ENCODE results near the gene CNMD. TPM values are rescaled to one million over a fixed set of nuclear protein-coding genes. Genes with fewer than 3 reads are reported as not detected.

CNMD gene
- polyA plus RNA-seq, 1 donor (not counting 4 experiments of a cell fraction or from before 2014, with no cell fraction given), result not detected

DNA sequence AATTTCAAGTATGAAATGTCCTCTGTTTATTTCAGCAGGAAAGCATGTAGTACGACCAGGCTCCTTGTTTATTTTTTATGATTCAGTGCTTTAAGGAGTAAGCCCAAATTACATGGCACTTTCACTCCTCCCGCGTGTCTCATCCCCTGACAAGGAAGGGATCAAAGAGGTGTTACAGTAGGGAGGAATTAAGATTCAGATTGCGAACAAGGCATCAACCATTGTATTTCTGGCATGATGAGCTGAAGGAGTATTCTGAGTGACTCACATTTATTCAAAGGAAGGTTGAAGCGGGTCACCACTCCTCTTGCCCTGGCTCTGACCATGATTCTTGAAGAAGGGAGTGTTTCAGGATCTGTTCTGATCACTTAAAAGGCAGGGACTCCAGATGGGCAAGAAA, 46.1 kb upstream of the CNMD start:
- H2AFZ ChIP-seq (ENCODE audit: control insufficient read depth, low read length), result no peak overlapping the region
- H3K9me3 ChIP-seq (ENCODE audit: control insufficient read depth, low read depth, low read length), result no peaks in the 10 kb centered on the region
- H3K4me3 ChIP-seq (ENCODE audit: control insufficient read depth in 2 of 3, extremely low read depth in 1 of 3, insufficient read depth in 2 of 3, low read depth in 1 of 3, low read length in 3 of 3), result no peak overlapping the region
- TF ChIP-seq, protein P1, sequence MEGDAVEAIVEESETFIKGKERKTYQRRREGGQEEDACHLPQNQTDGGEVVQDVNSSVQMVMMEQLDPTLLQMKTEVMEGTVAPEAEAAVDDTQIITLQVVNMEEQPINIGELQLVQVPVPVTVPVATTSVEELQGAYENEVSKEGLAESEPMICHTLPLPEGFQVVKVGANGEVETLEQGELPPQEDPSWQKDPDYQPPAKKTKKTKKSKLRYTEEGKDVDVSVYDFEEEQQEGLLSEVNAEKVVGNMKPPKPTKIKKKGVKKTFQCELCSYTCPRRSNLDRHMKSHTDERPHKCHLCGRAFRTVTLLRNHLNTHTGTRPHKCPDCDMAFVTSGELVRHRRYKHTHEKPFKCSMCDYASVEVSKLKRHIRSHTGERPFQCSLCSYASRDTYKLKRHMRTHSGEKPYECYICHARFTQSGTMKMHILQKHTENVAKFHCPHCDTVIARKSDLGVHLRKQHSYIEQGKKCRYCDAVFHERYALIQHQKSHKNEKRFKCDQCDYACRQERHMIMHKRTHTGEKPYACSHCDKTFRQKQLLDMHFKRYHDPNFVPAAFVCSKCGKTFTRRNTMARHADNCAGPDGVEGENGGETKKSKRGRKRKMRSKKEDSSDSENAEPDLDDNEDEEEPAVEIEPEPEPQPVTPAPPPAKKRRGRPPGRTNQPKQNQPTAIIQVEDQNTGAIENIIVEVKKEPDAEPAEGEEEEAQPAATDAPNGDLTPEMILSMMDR (optimal IDR thresholded peaks at IDR 0.05 in 1 of 3, IDR thresholded peaks at IDR 0.05 in 1 of 3, conservative IDR thresholded peaks at IDR 0.05 in 1 of 3; ENCODE audit: extremely low read depth in 1 of 3, insufficient read depth in 2 of 3, low read length in 3 of 3), result no peak
- no peak for TF ChIP-seq EZH2 (IDR thresholded peaks at IDR 0.05; ENCODE audit: low read length)
- H3K4me1 ChIP-seq (ENCODE audit: control insufficient read depth, extremely low read depth, insufficient read depth, low read length), result no peaks in the 10 kb centered on the region
- no peaks in the 10 kb centered on the region for H3K27me3 ChIP-seq (ENCODE audit: control insufficient read depth, extremely low read depth, insufficient read depth, low read length)
- H3K9ac ChIP-seq (ENCODE audit: control insufficient read depth, extremely low read depth, insufficient read depth, low read length), result no peak overlapping the region
- DNase-seq (ENCODE audit: low read depth, low spot score) (no peak), FAIRE-seq (no peak)
- H3K9me1 ChIP-seq (ENCODE audit: control insufficient read depth, extremely low read depth, insufficient read depth, low read length), result no peaks in the 10 kb centered on the region
- dilution Hi-C loops (cut with MboI; ENCODE audit: extremely low pct_ligation_motif_present, low sequenced_read_pairs), result no loop called here
- no peak overlapping the region for H3K4me2 ChIP-seq (ENCODE audit: control insufficient read depth, extremely low read depth, insufficient read depth, low read depth, low read length)
- H4K20me1 ChIP-seq (ENCODE audit: control insufficient read depth, extremely low read depth, insufficient read depth, low read length), result no peaks in the 10 kb centered on the region
- H3K79me2 ChIP-seq (ENCODE audit: control insufficient read depth, insufficient read depth, low read length), result no peaks in the 10 kb centered on the region
- H3K36me3 ChIP-seq (ENCODE audit: control insufficient read depth in 2 of 2, extremely low read depth in 1 of 2, insufficient read depth in 2 of 2, low read length in 2 of 2), result no peaks in the 10 kb centered on the region
- H3K27ac ChIP-seq (ENCODE audit: control insufficient read depth, insufficient read depth, low read length), result no peak overlapping the region

- no peaks in the 10 kb centered on the region for H3K27me3 ChIP-seq (ENCODE audit: control insufficient read depth, extremely low read depth, insufficient read depth, low read length)
- no peak for FAIRE-seq
- TF ChIP-seq, protein P1 (optimal IDR thresholded peaks at IDR 0.05 in 1 of 3, IDR thresholded peaks at IDR 0.05 in 1 of 3, conservative IDR thresholded peaks at IDR 0.05 in 1 of 3; ENCODE audit: extremely low read depth in 1 of 3, insufficient read depth in 2 of 3, low read length in 3 of 3), result no peak
Observed at GRCh38 chr13:52784591-52785340, 45.1 kb upstream of the CNMD start.

More at GRCh38 chr13:52784591-52785340, 45.1 kb upstream of the CNMD start:
- Histone ChIP-seq H3K9ac (ENCODE audit: control insufficient read depth, extremely low read depth, insufficient read depth, low read length) (no peak overlapping the region), H3K9me1 (ENCODE audit: control insufficient read depth, extremely low read depth, insufficient read depth, low read length) (no peaks in the 10 kb centered on the region), H3K4me1 (ENCODE audit: control insufficient read depth, extremely low read depth, insufficient read depth, low read length) (no peaks in the 10 kb centered on the region), H3K36me3 (ENCODE audit: control insufficient read depth in 2 of 2, extremely low read depth in 1 of 2, insufficient read depth in 2 of 2, low read length in 2 of 2) (no peaks in the 10 kb centered on the region), H3K4me2 (ENCODE audit: control insufficient read depth, extremely low read depth, insufficient read depth, low read depth, low read length) (no peak overlapping the region), H3K4me3 (ENCODE audit: control insufficient read depth in 2 of 3, extremely low read depth in 1 of 3, insufficient read depth in 2 of 3, low read depth in 1 of 3, low read length in 3 of 3) (no peak overlapping the region), H3K27ac (ENCODE audit: control insufficient read depth, insufficient read depth, low read length) (no peak overlapping the region), H3K9me3 (ENCODE audit: control insufficient read depth, low read depth, low read length) (no peaks in the 10 kb centered on the region), H3K79me2 (ENCODE audit: control insufficient read depth, insufficient read depth, low read length) (no peaks in the 10 kb centered on the region), H4K20me1 (ENCODE audit: control insufficient read depth, extremely low read depth, insufficient read depth, low read length) (no peaks in the 10 kb centered on the region), H2AFZ (ENCODE audit: control insufficient read depth, low read length) (no peak overlapping the region)
- DNase-seq (ENCODE audit: low read depth, low spot score), result no peak
- dilution Hi-C loops (cut with MboI; ENCODE audit: extremely low pct_ligation_motif_present, low sequenced_read_pairs), result no loop called here
